ENCODE results near the gene ERICH3.

Gene ERICH3

DNA sequence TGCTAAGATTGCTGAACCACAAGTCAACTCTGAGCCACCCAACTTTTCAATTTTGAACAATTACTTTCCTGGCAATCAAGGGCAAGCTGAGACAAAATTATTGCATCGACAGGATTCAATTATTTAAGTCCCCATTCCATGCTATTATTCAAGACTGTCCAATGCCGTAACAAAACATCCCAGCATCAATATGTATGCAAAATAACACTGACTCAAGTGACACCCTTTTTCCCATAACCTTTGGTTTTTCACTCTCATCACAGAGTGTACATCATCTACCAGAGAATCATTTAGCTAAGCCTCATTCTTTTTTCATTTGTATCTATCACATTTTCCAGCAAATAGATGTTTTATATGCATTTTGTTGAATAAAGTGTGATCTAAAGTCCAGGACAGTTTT is 54.6 kb downstream of the ERICH3 start:
- DNase-seq (ENCODE audit: extremely low read depth, low read depth): no peak
- no peak for TF ChIP-seq CTCF (IDR thresholded peaks at IDR 0.05; ENCODE audit: low read depth, low read length, missing control alignments)
- no peak overlapping the region for H3K4me3 ChIP-seq (replicated peaks; ENCODE audit: low read depth, low read length)

GRCh38 chr1:74613894-74614293 is 59.7 kb downstream of the ERICH3 start:
- H3K4me3 ChIP-seq (replicated peaks; ENCODE audit: low read depth, low read length): no peak overlapping the region
- no peak for TF ChIP-seq CTCF (IDR thresholded peaks at IDR 0.05; ENCODE audit: low read depth, low read length, missing control alignments)
- no peak for DNase-seq (ENCODE audit: extremely low read depth, low read depth)

- H3K4me3 ChIP-seq (replicated peaks; ENCODE audit: low read depth, low read length): no peak overlapping the region
- no peak for TF ChIP-seq CTCF (IDR thresholded peaks at IDR 0.05; ENCODE audit: low read depth, low read length, missing control alignments)
- no peak for DNase-seq (ENCODE audit: extremely low read depth, low read depth)
Observed at GRCh38 chr1:74611887-74612286, 61.7 kb downstream of the ERICH3 start.

GRCh38 chr1:74610961-74611360 is 62.6 kb downstream of the ERICH3 start:
- no peak overlapping the region for H3K4me3 ChIP-seq (replicated peaks; ENCODE audit: low read depth, low read length)
- DNase-seq (ENCODE audit: extremely low read depth, low read depth): no peak
- no peak for TF ChIP-seq CTCF (IDR thresholded peaks at IDR 0.05; ENCODE audit: low read depth, low read length, missing control alignments)

DNA sequence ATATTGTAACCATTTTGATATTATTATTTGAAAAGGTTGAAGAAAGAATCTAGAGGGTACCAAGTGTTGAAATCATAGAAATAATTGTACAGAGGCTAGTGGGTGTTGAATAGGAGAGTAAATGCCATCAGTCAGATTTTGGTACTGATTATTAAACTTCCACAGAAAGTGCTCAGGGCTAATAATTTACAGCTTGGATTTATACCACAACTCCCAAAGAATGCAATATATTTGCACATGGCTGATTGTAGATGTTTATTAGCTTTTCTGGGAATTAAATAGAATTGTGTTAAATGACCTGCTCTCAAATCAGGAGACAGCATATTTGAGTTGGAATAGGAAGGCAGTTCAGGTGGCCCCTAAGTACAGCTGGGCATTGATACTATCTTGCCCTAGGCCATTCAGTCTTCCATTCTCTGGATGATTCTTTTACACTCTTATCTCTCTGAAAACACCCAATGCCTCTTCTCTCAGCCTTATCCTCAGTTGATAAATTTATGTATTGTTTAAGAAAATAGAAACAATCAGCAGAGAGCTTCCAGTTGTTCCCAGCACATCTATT is 63.7 kb downstream of the ERICH3 start:
- no peak for TF ChIP-seq CTCF (IDR thresholded peaks at IDR 0.05; ENCODE audit: low read depth, low read length, missing control alignments)
- no peak for DNase-seq (ENCODE audit: extremely low read depth, low read depth)
- H3K4me3 ChIP-seq (replicated peaks; ENCODE audit: low read depth, low read length): no peak overlapping the region

- no peak overlapping the region for H3K4me3 ChIP-seq (replicated peaks; ENCODE audit: low read depth, low read length)
- TF ChIP-seq CTCF (IDR thresholded peaks at IDR 0.05; ENCODE audit: low read depth, low read length, missing control alignments): no peak
- DNase-seq (ENCODE audit: extremely low read depth, low read depth): no peak
Observed at GRCh38 chr1:74596717-74597116, 76.9 kb downstream of the ERICH3 start.

All from HFF-Myc (cell line).